Activated CD4-positive, CD25-positive, alpha-beta regulatory T cell treated with anti-CD3 and anti-CD28 coated beads, Interleukin-2, amount 50 U/mL, for 72 hours (primary cell): ENCODE results near the gene LRRTM3.

ENCODE experiments used
- DNase-seq: peaks from one replicate; pipeline ENCODE4 v3.0.0; 2021

Gene LRRTM3

DNA sequence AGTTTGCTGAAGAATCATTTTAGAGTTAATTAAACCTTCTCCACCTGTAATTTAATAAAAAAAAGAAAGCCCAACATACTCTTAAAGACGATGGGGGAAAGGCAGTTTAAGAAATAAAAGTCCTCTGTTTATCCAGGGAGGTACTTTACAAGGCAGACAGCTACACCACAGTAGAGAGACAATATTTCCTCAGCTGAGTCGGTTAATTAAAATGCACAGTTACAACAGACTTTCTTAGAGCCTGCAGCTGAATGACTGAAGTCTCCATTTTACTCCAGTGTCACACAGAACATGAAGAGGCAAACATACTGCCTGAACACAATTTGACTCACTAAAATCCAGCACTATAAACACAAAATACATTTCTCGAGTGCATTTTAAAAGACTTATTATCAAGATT lies 15.1 kb downstream of the LRRTM3 start:
- no peak for DNase-seq

GRCh38 chr10:66941491-66941890 lies 15.7 kb downstream of the LRRTM3 start:
- DNase-seq = no peak

GRCh38 chr10:66942407-66942806 lies 16.6 kb downstream of the LRRTM3 start:
- no peak for DNase-seq

DNA sequence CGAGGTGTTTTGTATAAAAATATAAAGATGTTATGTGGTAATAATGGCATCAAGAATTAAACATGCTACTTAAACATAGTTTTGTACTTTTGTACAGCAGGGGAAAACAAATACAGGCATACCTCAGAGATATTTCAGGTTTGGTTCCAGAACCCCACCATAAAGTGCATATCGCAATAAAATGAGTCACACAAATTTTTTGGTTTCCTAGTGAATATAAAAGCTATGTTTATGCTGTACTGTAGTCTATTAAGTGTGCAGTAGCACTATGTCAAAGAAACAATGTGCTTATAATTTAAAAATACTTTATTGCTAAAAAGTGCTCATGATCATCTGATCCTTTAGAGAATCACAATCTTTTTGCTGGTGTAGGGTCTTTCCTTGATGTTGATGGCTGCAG lies 17.8 kb downstream of the LRRTM3 start:
- DNase-seq = no peak

DNA sequence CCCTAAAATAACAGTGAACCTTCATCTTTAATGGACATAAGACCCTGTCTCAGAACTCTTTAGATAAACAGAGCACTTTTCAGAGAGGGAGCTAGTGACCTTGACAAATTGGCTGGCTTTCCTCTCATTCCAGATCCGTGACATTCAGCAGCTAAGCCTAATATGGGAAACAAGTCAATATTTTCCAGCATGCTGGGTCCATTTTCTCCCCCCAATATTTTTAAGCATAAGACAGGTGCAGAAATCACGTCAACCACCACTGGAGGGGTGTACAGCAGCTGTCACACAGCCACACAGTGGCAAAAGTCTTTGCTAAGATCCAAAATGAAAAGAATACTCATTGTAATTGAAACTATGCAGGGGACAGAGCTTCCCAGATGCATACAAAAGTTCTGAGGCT lies 26.1 kb downstream of the LRRTM3 start:
- DNase-seq = no peak

- DNase-seq = no peak
Measured at GRCh38 chr10:66958466-66958865, 32.6 kb downstream of the LRRTM3 start.

DNA sequence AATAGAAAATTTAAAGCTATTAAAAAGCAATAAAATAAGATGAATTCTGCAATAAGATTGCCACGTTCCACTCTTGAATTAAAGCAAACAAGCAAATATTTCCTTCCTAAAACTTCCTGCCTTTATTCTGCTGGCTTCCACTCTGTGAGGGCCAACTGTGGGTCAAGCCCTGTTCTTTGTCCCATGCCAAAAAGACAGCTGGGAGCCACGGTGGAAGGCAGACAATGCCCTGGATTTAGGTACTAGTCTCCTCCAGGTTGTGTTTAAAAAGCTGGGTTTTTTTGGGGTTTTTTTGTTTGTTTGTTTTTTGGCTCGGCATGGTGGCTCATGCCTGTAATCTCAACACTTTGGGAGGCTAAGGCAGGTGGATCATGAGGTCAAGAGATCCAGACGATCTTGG lies 39.1 kb downstream of the LRRTM3 start:
- no peak for DNase-seq

DNA sequence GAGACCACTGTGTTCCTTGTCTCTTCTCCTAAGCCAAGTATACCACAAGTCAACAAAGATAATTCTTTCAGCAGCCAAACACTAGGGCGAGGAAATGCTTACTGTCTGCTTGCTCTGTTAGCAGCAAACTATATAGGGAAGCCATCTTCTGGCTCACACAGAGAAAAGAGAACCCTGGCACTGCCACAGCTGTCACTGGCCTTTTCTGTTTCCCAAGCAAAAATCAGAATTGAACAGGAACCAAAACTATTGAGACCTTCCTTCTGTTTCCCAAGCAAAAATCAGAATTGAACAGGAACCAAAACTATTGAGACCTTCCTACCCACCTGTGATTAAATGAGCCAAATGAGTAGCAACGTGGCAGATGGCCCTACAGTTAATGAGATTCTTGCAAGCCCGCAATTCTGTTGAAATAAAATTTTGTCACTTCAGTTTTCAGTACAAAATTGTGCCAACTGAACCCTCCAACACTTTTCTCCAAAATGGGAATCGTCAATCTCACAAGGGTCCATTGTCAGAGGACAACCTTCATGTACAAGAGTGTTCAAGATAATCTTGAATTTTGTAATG lies 54.5 kb downstream of the LRRTM3 start:
- DNase-seq = no peak

DNA sequence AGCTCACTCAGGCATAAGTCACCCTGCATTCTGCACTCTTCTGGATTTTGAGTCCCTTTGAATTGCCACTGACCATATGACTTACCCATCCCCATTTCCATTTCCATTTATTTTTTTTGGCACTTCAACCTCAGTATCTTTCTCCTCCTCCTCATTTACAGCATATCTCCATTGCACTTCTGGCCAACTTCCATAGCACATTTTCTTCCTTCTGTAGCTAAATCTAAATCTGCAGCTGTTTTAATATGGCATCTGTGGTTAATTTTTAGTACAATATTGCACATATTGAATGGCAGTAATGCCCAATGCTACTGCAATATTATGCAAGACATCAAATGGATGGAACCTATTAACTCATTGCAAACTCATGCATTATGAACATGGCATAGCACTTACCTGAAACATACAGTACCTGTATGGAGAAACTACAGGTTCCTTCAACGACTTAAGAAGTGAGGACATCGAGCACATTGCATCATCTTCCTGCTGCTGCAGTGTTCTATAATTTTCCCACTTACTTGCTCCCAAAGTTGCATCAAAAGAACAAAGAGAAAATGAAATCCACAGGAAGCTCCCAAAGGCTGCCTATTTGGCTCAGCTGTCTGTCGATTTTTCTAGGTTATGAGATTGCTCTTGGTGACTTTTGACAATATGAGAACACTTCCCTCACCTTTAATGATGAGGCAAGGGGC lies 55.7 kb downstream of the LRRTM3 start:
- DNase-seq = no peak

DNA sequence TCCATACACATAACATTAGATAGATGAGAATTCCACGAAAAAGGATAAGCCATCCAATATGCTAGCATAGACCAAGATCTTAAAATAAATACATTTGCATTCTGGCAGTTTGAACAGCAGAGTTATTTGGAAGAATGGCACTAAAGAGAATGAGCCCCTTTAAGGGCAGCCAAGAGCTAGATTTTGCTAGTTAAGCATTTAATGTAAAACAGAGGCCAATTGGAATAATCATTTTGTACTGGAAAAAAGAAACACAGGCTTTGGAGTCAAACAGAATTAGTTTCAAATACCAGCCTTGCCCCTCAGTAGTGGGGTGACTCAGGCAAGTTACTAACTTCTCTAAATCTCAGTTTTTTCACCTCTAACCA lies 56.2 kb downstream of the LRRTM3 start:
- no peak for DNase-seq

- no peak for DNase-seq
Measured at GRCh38 chr10:66982792-66983474, 57.1 kb downstream of the LRRTM3 start.

GRCh38 chr10:66983475-66983818 lies 57.6 kb downstream of the LRRTM3 start:
- DNase-seq = no peak

DNA sequence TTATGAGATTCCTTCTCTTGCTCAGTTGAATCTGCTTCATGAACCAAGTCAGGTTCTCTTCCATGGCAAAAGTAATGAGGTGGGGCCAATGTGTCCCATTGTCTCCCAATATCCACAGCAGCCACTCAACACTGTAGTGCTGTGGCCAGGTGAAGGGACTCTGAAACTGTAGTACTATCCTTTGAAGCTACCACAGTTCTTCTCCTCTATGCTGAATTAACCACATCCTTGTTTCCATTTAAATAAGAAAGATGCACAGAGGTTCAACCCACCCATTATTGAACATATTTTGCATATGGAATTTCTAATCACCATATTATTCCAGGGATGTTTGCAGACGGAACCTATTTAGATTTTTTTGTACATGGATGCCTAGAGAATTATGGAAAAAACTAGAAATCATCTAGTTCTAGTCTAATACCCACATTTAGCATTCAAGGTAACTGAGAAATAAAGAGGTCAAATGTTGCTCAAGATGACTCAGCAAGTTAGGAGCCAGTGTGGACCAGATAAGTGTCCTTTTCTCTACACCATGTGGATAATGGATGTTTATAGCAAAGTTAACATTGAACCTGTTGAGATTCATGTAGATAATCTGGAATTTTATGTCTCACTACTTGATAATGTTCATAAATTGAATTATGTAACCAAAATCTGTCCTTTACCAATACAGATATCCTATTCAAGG lies 64.5 kb downstream of the LRRTM3 start:
- no peak for DNase-seq

GRCh38 chr10:66996996-66997395 lies 71.2 kb downstream of the LRRTM3 start:
- no peak for DNase-seq

GRCh38 chr10:66999762-67000545 lies 74.1 kb downstream of the LRRTM3 start:
- no peak for DNase-seq

DNA sequence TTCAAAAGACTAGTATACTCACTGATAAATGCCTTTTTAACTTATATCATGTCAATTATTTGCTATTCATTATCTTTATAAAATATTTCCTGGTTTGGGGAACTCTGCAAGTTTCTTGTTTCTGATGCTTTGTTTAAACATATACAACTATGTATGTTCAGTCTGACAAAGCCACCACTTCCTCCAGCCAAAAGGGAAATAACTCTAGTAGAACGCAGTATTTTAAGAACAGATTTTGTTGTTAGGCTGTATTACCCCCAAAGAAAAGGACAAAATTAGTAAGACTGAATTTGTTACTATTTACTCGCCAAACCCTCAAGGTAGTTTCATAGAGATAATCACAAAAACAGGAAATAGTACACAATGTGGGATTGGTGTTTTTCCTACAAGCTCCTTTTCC lies 78.9 kb downstream of the LRRTM3 start:
- DNase-seq = no peak

- no peak for DNase-seq
Measured at GRCh38 chr10:67005981-67006380, 80.1 kb downstream of the LRRTM3 start.

DNA sequence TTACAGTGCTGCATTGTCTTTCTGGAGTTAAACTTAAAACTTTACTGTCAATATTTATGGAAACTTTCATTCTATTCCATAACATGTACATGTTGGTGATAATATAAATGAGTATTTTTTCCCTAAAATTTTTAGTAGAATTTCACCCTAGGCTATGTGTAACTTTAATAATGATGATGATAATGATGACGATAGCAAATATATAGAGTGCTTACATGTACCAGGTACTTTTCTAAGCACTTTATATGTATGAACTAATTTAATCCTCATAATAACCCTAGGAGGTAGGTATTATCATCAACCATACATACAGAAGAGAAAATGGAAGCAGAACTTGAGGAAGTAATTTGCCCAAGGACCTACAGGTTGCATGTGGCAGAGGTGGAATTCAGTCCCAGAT lies 85.6 kb downstream of the LRRTM3 start:
- DNase-seq = no peak

DNA sequence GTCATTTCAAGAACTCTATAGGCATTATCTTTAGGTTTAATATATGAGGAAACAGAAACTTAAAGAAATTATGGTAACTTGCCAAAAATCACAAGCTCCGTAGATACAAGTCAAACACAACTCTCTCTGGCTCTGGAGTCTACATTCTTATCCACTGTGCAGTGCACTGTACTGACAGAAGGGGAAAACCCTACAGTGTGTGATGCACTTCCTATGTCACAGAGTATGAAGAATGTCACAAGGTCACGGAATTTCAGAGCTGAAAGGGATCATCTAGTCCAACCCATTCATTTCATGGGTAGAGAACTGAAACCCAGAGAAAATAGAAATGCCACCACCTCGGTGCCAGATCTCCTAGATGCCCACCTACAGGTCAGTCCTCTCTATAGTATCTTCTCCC lies 86.1 kb downstream of the LRRTM3 start:
- DNase-seq = no peak

- no peak for DNase-seq
Measured at GRCh38 chr10:67015225-67015624, 89.4 kb downstream of the LRRTM3 start.

DNA sequence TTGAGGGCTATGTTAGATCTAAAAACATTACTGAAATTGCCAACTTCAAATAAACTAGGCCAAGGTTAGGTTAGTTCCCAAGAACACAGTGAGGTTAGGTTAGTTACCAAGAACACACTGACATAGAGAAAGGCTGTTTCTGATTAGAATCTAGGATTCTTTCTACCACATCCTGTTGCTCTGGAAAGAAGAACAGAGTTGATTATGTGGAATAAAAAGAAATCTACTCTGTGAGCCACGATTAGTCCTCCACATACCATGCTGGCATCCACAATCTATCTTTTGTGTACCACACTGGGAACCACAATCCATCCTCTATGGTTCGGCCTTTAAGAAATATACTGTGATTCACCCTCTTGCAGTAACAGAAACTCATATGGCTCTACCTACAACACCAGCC lies 91.4 kb downstream of the LRRTM3 start:
- no peak for DNase-seq

GRCh38 chr10:67022099-67022498 lies 96.3 kb downstream of the LRRTM3 start:
- DNase-seq = no peak

- DNase-seq = no peak
Measured at GRCh38 chr10:67033878-67034277, 108.0 kb downstream of the LRRTM3 start.
